Epithelial cell of esophagus (primary cell): Measurements from ENCODE around the gene CCDC9.

Experiments
- DNase-seq: peaks from one replicate; pipeline ENCODE4 v3.0.0; 2010; ENCODE audit warnings: low read depth
- H3K4me3 ChIP-seq: 2 replicates; pipeline ENCODE4 v1.5.1; 2011; ENCODE audit warnings: mild to moderate bottlenecking, low read length, control low read depth
- CTCF ChIP-seq: IDR thresholded peaks from 2 replicates; pipeline ENCODE4 v1.5.1; 2011; ENCODE audit warnings: low read depth, mild to moderate bottlenecking, low read length, control low read depth, inconsistent platforms; ENCODE audit not compliant: insufficient read depth; ENCODE audit errors: missing control alignments

Gene CCDC9

GRCh38 chr19:47229676-47230053 is 26.7 kb upstream of the CCDC9 start:
- no peak for TF ChIP-seq CTCF
- peak overlapping the region; percentile 89 for H3K4me3 ChIP-seq
- no peak for DNase-seq

DNA sequence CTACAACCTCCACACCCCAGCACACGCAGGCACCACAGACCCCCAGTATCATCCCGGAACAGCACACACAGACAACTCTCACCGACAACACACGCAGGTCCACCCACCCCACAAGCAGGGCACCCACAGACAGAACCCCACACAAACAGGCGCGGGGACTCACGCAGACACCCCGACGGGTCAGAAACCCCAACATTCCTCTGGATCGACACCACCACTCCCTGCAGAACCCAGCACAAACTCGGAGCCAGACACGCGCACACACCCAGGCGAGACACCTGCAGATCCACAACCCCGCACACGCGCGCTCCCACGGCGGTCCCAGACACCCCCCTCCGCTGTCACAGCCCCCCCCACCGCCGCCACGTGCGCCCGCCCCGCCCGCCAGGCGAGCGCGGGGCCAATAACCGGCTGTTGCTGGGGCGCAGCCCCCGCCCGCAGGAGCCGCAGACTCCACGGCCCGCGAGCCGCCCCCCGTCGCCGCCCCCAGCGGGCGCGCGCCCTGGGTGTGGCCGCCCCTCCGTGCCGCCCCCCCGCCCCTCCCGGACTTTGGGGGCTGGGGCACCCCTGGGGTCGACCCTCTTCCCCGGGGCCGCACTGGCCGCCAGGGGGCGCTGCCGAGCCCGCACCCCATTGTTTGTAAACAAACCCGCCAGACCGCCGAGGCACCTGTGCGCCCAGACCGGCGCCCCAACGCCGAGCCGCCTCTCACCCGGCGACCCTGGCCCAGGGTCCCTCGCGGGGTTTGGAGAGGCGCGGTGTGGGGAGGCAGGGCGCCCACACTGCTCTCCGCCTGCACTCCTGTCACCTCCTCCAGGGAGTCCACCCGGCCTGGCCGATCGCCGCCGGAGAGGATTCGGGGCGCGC is 26.0 kb upstream of the CCDC9 start:
- DNase-seq, result peak; percentile 54

GRCh38 chr19:47230921-47231214 is 25.5 kb upstream of the CCDC9 start, which contains the start of gene BBC3:
Gene BBC3, minus strand, starts transcription at chr19:47231199. Its CDS starts 2,768 bp downstream, at chr19:47228431.
- TF ChIP-seq CTCF, result no peak
- peak within 1 kb of the TSS; percentile 89 for H3K4me3 ChIP-seq
- DNase-seq, result no peak

More for the DNA sequence above, 26.0 kb upstream of the CCDC9 start:
- peak; percentile 55 for TF ChIP-seq CTCF
- peak overlapping the region; percentile 89 for H3K4me3 ChIP-seq

- peak overlapping the region; percentile 64 for H3K4me3 ChIP-seq
- peak; percentile 87 for DNase-seq
- TF ChIP-seq CTCF, result no peak
Measured at GRCh38 chr19:47231215-47232054, 24.9 kb upstream of the CCDC9 start.

GRCh38 chr19:47232422-47233211 is 23.7 kb upstream of the CCDC9 start:
- no peak for TF ChIP-seq CTCF
- peak; percentile 93 for DNase-seq
- H3K4me3 ChIP-seq, result peak overlapping the region; percentile 64

DNA sequence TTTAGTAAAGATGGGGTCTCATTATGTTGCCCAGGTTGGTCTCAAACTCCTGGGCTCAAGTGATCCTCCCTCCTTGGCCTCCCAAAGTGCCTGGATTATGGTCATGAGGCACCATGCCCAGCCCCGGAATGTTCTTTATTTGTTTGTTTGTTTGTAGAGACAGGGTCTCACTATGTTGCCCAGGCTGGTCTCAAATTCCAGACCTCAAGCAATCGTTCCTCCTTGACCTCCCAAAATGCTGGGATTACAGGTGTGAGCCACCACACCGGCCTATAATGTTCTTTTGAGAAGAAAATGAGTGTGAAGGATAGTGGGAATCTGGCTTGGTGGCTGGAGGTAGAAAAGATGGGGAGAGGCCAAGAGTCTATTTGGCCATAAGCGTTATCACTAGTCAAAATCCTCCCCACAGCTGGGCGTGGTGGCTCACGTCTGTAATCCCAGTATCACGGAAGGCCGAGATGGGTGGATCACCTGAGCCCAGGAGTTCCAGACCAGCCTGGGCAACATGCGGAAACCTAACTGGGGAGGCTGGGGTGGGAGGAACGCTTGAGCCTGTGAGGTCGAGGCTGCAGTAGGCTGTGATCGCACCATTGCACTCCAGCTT is 20.2 kb upstream of the CCDC9 start:
- H3K4me3 ChIP-seq, result no peak overlapping the region
- no peak for DNase-seq
- no peak for TF ChIP-seq CTCF
